HG03571 (cell line): ENCODE results near the gene ASTN2.
A peak's percentile ranks its signal among the peaks of the same experiment; 100 is the strongest.

Experiments used
- ATAC-seq: cut with Tn5 transposase; IDR thresholded peaks from one replicate; pipeline ENCODE4 v1.9.1; 2021; ENCODE audit not compliant: unreplicated experiment

Gene ASTN2

GRCh38 chr9:116555119-116555518 is 859.7 kb downstream of the ASTN2 start:
- no peak for ATAC-seq

- ATAC-seq: no peak
Measured at GRCh38 chr9:116550696-116551436, 864.0 kb downstream of the ASTN2 start.

GRCh38 chr9:116549786-116550660 is 864.8 kb downstream of the ASTN2 start:
- ATAC-seq: no peak

GRCh38 chr9:116549061-116549664 is 865.7 kb downstream of the ASTN2 start:
- ATAC-seq: no peak

GRCh38 chr9:116547729-116548426 is 867.0 kb downstream of the ASTN2 start:
- ATAC-seq: no peak

- no peak for ATAC-seq
Measured at GRCh38 chr9:116546711-116547581, 867.9 kb downstream of the ASTN2 start.

GRCh38 chr9:116544896-116545295 is 870.0 kb downstream of the ASTN2 start:
- no peak for ATAC-seq

- no peak for ATAC-seq
Measured at GRCh38 chr9:116543731-116544400, 871.0 kb downstream of the ASTN2 start.

- ATAC-seq: no peak
Measured at GRCh38 chr9:116541402-116541801, 873.5 kb downstream of the ASTN2 start.

- ATAC-seq: no peak
Measured at GRCh38 chr9:116539549-116539948, 875.3 kb downstream of the ASTN2 start.

GRCh38 chr9:116525611-116526010 is 889.2 kb downstream of the ASTN2 start:
- ATAC-seq: no peak

GRCh38 chr9:116524778-116525470 is 889.9 kb downstream of the ASTN2 start:
- no peak for ATAC-seq

- ATAC-seq: no peak
Measured at GRCh38 chr9:116520218-116520617, 894.6 kb downstream of the ASTN2 start.

- no peak for ATAC-seq
Measured at GRCh38 chr9:116516456-116516855, 898.4 kb downstream of the ASTN2 start.

GRCh38 chr9:116515541-116515940 is 899.3 kb downstream of the ASTN2 start:
- no peak for ATAC-seq

GRCh38 chr9:116506685-116507084 is 908.2 kb downstream of the ASTN2 start:
- ATAC-seq: no peak

- ATAC-seq: peak; percentile 96
Measured at GRCh38 chr9:116504893-116505480, 909.9 kb downstream of the ASTN2 start.

GRCh38 chr9:116504081-116504480 is 910.8 kb downstream of the ASTN2 start:
- ATAC-seq: no peak

- ATAC-seq: no peak
Measured at GRCh38 chr9:116502746-116503145, 912.1 kb downstream of the ASTN2 start.
